HG02943 (cell line): ENCODE measurements around the gene CACFD1.

ENCODE experiments used
- ATAC-seq: cut with Tn5 transposase; IDR thresholded peaks from one replicate; pipeline ENCODE4 v1.9.1; 2021; ENCODE audit warnings: mild to moderate bottlenecking, low read depth, moderate library complexity; ENCODE audit not compliant: unreplicated experiment

Gene CACFD1

DNA sequence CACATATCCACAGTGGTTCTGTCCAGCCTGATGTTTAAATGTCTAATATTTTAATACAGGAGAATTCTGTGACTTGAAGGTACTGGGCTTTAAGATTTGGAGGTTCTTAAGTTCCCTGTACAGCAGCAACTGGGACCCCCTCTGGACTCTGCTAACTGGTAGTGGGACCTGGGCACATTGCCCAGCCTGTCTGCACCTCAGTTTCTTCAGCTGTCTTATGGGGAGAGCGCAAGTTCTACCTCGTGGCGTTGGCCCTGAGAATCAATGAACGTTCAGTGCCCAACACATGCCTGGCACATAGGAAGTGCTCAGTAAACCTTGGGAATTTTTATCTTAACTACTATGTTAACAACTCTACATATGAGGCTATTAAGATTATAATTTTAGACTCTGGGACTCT, 17.7 kb downstream of the CACFD1 start:
- ATAC-seq, result no peak

GRCh38 chr9:133477992-133478850, 18.4 kb downstream of the CACFD1 start:
- peak; percentile 47 for ATAC-seq

- ATAC-seq, result peak; percentile 85
These were observed 19.3 kb downstream of the CACFD1 start, which contains the start of gene SLC2A6 for GRCh38 chr9:133478851-133479711. Gene SLC2A6 (minus strand): TSS chr9:133479099. CDS start chr9:133479059, 40 bp downstream.

DNA sequence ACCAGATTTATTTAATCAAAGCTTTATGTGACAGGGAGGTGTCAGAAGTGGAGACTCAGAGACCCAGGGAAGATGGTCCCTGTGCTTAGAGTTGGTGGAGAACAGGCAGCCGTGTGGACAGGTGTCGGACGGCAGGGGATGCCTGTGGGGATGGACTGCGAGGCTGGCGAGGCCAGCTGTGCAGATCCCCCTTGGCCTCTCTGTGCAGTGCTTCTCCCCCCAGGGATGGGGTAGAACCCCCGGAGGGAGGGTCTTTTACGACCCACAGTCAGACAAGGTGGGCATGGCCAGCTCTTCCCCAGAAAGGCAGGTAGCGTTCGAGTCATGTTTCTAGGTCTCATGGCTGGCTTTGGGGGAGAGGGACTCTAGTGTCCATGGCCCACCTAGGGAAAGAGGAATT, 23.8 kb downstream of the CACFD1 start:
- no peak for ATAC-seq

- no peak for ATAC-seq
These were observed 25.1 kb downstream of the CACFD1 start for GRCh38 chr9:133484671-133485437.

DNA sequence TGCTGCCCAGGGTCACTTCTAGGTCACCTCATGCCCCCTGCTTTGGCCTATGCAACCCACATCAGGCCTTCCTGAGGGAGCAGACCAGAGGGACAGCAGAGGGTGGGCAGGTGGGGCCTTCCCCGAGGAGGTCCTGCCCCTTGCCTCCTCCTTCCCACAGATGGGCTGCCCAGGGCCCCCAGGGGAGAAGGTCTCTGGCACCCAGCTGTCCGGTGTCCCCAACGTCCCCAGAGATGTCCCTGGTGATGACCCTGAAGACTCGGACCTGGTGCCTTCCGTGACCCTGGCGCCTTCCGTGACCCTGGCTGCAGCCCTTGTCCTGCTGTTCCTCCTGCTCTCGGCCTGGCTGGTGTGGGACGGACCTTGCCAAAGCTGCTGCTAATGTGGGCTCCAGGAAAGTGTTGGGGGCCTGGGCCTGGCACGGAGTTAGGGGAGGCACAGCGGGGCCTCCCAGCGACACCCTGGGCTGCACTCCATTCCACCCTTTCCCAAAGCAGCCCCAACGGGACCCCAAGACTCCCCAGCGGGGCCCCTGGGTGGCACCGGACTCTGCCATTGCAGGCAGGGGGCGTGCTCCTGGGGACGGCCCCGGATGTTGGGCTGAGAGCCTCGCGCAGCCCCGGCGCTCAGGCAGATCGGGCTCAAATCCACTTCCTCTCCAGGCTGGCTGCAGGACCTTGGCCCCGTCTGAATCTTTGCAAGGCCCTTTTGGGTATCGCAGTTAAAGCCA, 25.9 kb downstream of the CACFD1 start:
- ATAC-seq, result no peak

GRCh38 chr9:133487331-133487725, 27.6 kb downstream of the CACFD1 start:
- no peak for ATAC-seq

DNA sequence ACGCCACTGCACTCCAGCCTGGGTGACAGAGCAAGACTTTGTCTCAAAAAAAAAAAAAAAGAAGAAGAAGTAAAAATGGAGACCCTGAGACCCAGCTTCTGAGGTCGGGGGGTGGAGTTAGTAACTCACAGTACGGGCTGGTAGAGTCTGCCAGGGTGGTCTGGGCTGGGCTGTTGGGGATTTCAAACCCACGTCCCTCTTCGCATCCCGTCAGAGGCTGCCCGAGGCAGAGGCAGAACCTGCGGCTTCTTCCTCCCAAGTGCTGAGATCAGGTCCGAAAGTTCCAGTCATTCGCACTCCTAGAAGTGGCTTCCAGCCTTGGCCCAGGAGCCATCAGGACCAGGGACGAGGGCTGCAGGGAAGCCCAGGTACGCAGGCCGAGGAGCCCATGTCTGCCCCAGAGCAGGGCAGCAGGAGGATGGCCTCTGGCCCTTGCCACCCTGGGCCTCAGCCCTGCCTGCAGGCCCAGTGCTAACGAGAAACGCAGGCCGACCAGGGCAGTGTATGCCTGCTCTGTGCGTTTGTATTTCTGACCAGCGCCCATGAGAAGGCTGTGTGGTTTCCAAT, 29.0 kb downstream of the CACFD1 start:
- ATAC-seq, result no peak

DNA sequence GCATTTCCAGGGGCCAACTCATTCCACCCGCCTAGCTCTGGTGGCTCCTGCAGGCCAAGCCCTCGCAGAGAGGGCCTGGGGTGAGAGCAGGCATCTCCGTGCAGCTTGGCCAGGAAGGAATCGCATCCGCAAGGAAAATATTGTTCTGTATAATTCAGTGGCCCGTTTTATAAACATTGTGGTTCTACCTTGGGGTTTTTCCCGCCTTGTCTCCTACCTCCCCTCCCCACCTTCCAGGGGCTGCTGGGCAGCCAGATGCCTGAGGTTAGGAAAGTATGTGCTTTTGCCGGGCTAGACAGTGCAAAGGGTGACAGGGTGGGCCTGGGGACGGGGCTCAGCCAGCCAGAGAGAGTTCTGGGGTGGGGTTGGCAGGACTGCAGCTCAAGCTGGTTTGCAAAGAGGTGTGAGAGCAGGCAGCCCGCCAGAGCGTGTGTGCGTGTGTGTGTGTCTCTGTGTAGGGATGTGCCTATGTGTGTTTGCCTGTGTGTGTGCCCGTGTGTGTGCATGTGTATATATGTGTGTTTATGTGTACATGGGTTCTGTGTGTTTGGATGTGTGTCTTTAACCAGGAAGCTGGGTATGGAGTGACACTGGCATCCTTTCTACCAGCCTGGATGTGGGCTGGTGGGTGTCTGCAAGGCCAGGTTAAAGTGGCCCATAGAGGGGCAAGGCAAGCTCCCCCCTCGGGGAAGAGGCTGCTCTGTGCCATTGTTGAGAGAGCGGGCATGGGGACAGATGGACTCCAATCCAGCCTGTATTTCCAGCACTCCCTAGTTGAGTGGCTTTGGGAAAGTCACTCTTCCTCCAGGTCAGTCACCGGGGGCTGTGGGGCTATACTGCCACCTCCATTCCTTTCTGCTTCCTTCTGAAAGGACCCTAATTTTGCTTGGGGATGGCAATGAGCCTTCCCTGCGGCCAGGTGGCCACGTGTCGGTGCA, 29.7 kb downstream of the CACFD1 start:
- ATAC-seq, result no peak

DNA sequence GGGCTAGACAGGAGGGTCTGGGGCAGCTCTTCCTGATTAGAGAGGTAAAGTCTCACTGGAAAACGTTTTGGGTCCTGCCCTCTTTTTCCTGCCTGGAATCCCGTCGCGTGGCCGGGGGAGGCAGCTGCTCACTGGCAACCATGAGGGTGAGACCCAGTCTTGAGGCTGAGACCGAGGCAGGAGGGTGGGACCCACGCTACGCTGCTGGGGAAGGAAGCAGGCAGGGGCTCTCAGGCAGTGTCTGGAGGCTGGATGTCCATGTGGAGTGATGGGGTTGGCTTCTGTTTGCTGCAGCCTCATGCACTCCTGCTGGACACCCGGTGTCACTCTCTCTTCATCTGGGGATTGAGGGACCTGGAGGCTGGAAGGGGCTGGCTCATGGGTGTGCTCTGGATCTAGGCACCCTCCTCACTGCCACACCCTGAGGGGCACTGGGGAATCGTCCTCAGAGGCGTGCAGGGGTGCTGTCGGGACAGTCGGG, 30.5 kb downstream of the CACFD1 start:
- ATAC-seq, result no peak

DNA sequence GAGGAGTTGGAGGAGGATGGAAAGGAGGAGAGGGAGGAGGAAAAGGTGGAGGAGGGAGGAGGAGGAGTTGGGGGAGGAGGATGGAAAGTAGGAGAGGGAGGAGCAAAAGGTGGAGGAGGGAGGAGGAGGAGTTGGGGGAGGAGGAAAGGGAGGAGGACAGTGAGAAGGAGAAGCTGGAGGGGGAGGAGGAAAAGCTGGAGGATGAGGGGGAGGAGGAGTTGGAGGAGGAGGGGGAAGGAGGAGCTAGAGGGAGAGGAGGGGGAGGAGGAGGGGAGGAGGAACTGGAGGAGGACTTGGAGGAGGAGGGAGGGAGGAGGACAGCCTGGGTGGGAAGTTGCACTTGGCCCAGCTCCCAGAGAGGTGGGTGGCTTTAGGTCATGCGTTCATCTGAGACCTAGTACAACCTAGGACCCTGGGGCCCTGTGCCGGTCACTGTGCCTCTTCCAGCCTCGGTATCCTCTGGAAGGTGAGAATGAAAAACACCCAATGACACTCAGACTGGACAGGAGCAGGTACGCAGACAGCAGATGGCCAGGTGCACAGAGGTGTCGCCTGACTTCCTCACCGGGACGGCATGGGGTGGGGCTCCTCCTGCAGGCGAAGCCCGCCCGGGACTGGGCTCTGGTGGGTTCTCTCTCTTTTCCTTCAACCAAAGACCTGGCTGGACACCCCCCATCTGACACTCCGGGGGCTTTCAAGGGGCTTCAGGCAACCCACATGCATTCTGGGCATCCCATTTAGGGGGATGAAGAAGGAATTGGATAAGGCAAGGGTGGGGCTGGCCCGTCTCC, 31.3 kb downstream of the CACFD1 start:
- ATAC-seq, result no peak

DNA sequence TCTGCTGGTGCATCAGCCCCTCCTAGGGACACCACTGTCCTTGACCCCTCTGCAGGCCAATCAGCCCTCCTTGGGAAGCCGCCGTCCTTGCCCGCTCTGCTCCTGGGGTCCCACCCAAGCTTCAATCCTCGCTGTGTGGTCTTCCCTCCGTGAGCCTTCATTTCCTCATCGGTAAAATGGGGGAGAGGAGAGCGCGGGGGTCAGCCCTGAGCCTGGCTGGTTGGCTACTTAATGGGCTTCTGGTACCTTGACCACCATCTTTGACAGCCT, 31.8 kb downstream of the CACFD1 start:
- no peak for ATAC-seq

- ATAC-seq, result no peak
These were observed 32.6 kb downstream of the CACFD1 start for GRCh38 chr9:133492061-133493021.

- no peak for ATAC-seq
These were observed 33.6 kb downstream of the CACFD1 start for GRCh38 chr9:133493428-133493827.

- no peak for ATAC-seq
These were observed 34.2 kb downstream of the CACFD1 start for GRCh38 chr9:133493845-133494540.

- ATAC-seq, result no peak
These were observed 35.0 kb downstream of the CACFD1 start for GRCh38 chr9:133494636-133495326.
